GM19397 (cell line): ENCODE results near the gene PRKCA.
"Not testable (repeated sequence)": the region's sequence is repeated elsewhere in the genome, so short reads cannot be mapped to it uniquely, and the experiment has no call there.

Experiments
- ATAC-seq: cut with Tn5 transposase; IDR thresholded peaks from one replicate; pipeline ENCODE4 v1.9.1; 2021; ENCODE audit warnings: mild to moderate bottlenecking, moderate library complexity; ENCODE audit not compliant: unreplicated experiment

The PRKCA gene

GRCh38 chr17:66717641-66718058 lies 415.2 kb downstream of the PRKCA start:
- peak; percentile 64 for ATAC-seq

GRCh38 chr17:66720027-66720426 lies 417.6 kb downstream of the PRKCA start:
- ATAC-seq, result no peak

- ATAC-seq, result no peak
These were observed 418.2 kb downstream of the PRKCA start for GRCh38 chr17:66720567-66720966.

- ATAC-seq, result no peak
These were observed 419.9 kb downstream of the PRKCA start for GRCh38 chr17:66722341-66722740.

GRCh38 chr17:66724581-66725341 lies 422.3 kb downstream of the PRKCA start:
- ATAC-seq, result no peak

- ATAC-seq, result not testable (repeated sequence)
These were observed 423.0 kb downstream of the PRKCA start for GRCh38 chr17:66725438-66725837.

- ATAC-seq, result no peak
These were observed 423.5 kb downstream of the PRKCA start for GRCh38 chr17:66725956-66726355.

GRCh38 chr17:66726371-66726770 lies 424.0 kb downstream of the PRKCA start:
- ATAC-seq, result no peak

GRCh38 chr17:66726846-66727245 lies 424.4 kb downstream of the PRKCA start:
- no peak for ATAC-seq

GRCh38 chr17:66727634-66728570 lies 425.5 kb downstream of the PRKCA start:
- peak; percentile 75 for ATAC-seq

- ATAC-seq, result no peak
These were observed 428.1 kb downstream of the PRKCA start for GRCh38 chr17:66730461-66730923.

- no peak for ATAC-seq
These were observed 431.3 kb downstream of the PRKCA start for GRCh38 chr17:66733759-66734158.

- ATAC-seq, result no peak
These were observed 432.0 kb downstream of the PRKCA start for GRCh38 chr17:66734186-66734943.

- ATAC-seq, result no peak
These were observed 435.1 kb downstream of the PRKCA start for GRCh38 chr17:66737524-66737923.

GRCh38 chr17:66738301-66738700 lies 435.9 kb downstream of the PRKCA start:
- ATAC-seq, result no peak

GRCh38 chr17:66739553-66739952 lies 437.1 kb downstream of the PRKCA start:
- no peak for ATAC-seq

- no peak for ATAC-seq
These were observed 437.8 kb downstream of the PRKCA start for GRCh38 chr17:66740226-66740625.

GRCh38 chr17:66743511-66743910 lies 441.1 kb downstream of the PRKCA start:
- ATAC-seq, result no peak

GRCh38 chr17:66746736-66747135 lies 444.3 kb downstream of the PRKCA start:
- no peak for ATAC-seq

- ATAC-seq, result no peak
These were observed 445.3 kb downstream of the PRKCA start for GRCh38 chr17:66747578-66748275.
